ACC112 (cell line): ENCODE data around the gene TENT5A.

Source experiments
- H2AFZ ChIP-seq: fragments of 200-600 bp; sonication (generic); one replicate; pipeline ENCODE4 v1.6.0; 2017; ENCODE audit warnings: antibody characterized with exemption, low read length; ENCODE audit not compliant: unreplicated experiment
- H3K27ac ChIP-seq: fragments of 200-600 bp; sonication (generic); 2 replicates; pipeline ENCODE4 v1.5.1; 2014; ENCODE audit warnings: low read depth, mild to moderate bottlenecking, antibody characterized with exemption, low read length, moderate library complexity
- H3K27me3 ChIP-seq: fragments of 200-600 bp; sonication (generic); 2 replicates; pipeline ENCODE4 v1.6.1; 2014; ENCODE audit warnings: mild to moderate bottlenecking, antibody characterized with exemption, low read length, moderate library complexity, mixed read lengths; ENCODE audit not compliant: insufficient read depth
- H3K36me3 ChIP-seq: fragments of 200-600 bp; sonication (generic); 2 replicates; pipeline ENCODE4 v1.6.1; 2016; ENCODE audit warnings: mild to moderate bottlenecking, antibody characterized with exemption, low read length, moderate library complexity, mixed read lengths; ENCODE audit not compliant: insufficient read depth
- H3K4me1 ChIP-seq: fragments of 200-600 bp; sonication (generic); one replicate; pipeline ENCODE4 v1.6.1; 2016; ENCODE audit warnings: low read length, mixed read lengths; ENCODE audit not compliant: insufficient read depth, unreplicated experiment, control insufficient read depth
- H3K4me3 ChIP-seq: fragments of 200-600 bp; sonication (generic); 2 replicates; pipeline ENCODE4 v1.5.1; 2014; ENCODE audit warnings: mild to moderate bottlenecking, low read depth, low read length
- H3K79me2 ChIP-seq: fragments of 200-600 bp; sonication (generic); one replicate; pipeline ENCODE4 v1.6.0; 2016; ENCODE audit warnings: low read length; ENCODE audit not compliant: control insufficient read depth, unreplicated experiment, insufficient read depth

TENT5A gene

DNA sequence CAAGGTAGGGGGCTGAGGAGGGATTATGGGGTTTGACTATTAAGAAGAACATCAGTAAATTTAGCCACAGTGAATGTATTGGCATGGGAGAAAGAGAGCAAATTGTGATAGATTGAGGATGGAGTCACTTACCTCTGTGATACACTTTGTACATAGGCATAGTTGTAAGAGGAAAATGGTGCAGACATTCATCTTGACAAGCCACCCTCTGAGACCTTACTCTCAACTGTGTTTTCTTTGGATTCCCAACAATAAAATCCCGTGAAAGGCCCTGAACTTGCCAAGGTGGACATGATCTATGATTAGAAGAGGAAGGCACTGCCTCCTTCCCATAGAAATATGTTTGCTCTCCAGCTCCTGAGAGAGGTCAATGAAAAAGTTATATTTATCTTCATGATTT lies 18.6 kb upstream of the TENT5A start:
- Histone ChIP-seq H3K4me1 (peaks cover 23% of the 10 kb centered on the region), H3K4me3 (no peak overlapping the region), H3K79me2 (no peaks in the 10 kb centered on the region)

DNA sequence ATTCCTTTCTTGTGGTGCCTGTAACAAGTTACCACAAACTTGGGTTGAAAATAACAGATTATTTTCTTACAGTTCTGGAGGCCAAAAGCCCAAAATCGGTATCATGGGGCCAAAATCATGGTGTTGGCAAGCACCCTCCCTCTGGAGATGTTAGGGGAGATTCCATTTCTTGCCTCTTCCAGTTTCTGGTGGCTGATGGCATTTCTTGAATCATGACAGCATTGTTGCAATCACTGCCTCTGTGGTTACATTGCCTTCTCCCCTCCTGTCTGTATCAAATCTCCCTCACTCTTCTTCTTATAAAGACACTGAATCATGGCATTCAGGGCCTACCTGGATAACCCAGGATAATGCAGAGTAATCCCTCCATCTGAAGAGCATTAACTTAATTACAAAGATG lies 17.9 kb upstream of the TENT5A start:
- no peaks in the 10 kb centered on the region for H3K36me3 ChIP-seq
- H3K27me3 ChIP-seq = no peaks in the 10 kb centered on the region
- peaks cover 26% of the 10 kb centered on the region for H3K4me1 ChIP-seq
- no peak overlapping the region for H3K4me3 ChIP-seq
- H3K79me2 ChIP-seq = no peaks in the 10 kb centered on the region
- H3K27ac ChIP-seq = no peak overlapping the region
- H2AFZ ChIP-seq = no peak overlapping the region

More for the DNA sequence above, 18.6 kb upstream of the TENT5A start:
- H3K27ac ChIP-seq = no peak overlapping the region
- H3K36me3 ChIP-seq = no peaks in the 10 kb centered on the region
- H3K27me3 ChIP-seq = no peaks in the 10 kb centered on the region
- H2AFZ ChIP-seq = no peak overlapping the region

DNA sequence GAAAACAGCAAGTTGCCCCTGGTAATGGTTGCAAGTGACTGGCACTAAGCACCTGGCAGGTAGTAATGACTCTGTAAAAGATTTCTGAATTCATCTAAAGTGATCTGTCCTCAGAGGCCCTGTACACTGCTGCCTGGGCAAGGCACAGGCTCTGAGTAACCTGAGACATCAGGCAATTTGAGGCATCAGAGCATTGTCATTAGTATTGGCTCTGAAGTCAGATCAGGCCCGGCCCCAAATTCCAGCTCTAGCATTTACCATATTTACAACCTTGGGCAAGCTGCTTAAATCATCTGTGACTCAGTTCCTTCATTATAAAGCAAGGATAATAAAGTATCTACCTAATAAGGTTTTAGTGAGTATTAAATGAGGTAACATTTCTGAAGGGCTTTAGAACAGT lies 17.3 kb upstream of the TENT5A start:
- Histone ChIP-seq H3K27ac (no peak overlapping the region), H3K27me3 (no peaks in the 10 kb centered on the region), H2AFZ (no peak overlapping the region), H3K79me2 (no peaks in the 10 kb centered on the region), H3K4me1 (peaks cover 26% of the 10 kb centered on the region), H3K4me3 (no peak overlapping the region), H3K36me3 (no peaks in the 10 kb centered on the region)

DNA sequence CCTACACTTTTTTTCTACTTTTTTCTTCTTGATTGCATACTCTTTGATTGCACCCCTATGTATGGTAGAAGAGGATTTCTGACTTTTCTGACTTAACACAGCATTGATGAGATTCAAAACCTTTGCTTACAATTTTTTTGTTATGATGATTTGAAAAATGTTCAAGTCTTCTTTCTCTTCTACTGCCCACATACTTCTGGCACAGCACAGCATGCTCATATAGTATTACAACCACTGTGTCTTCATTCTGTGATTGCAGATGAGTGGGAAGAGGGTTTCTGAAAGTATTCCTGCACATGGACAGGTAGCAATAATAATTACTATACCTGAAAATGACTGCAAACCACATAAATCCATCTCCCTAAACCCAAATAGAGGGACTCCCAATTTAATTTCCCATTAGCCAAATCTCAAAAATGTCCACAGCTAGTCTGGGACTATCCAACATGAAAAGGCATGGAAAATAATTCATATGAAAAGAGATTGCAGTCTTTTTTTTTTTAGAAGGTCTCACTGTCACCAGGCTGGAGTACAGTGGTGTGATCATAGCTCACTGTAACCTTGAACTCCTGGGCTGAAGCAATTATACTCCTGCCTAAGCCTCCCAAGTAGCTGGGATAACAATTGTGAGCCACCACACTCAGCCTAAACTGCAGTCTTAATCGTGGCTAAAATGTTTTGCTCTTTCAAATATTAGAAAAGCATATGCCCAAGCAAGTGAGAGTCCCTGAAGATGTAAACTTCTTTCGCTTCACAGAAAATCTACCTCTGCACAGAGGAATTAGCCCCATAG lies 15.9 kb upstream of the TENT5A start:
- Histone ChIP-seq H3K36me3 (no peaks in the 10 kb centered on the region), H2AFZ (no peak overlapping the region), H3K4me3 (no peak overlapping the region), H3K79me2 (no peaks in the 10 kb centered on the region), H3K4me1 (peaks cover 26% of the 10 kb centered on the region), H3K27me3 (no peaks in the 10 kb centered on the region), H3K27ac (no peak overlapping the region)

DNA sequence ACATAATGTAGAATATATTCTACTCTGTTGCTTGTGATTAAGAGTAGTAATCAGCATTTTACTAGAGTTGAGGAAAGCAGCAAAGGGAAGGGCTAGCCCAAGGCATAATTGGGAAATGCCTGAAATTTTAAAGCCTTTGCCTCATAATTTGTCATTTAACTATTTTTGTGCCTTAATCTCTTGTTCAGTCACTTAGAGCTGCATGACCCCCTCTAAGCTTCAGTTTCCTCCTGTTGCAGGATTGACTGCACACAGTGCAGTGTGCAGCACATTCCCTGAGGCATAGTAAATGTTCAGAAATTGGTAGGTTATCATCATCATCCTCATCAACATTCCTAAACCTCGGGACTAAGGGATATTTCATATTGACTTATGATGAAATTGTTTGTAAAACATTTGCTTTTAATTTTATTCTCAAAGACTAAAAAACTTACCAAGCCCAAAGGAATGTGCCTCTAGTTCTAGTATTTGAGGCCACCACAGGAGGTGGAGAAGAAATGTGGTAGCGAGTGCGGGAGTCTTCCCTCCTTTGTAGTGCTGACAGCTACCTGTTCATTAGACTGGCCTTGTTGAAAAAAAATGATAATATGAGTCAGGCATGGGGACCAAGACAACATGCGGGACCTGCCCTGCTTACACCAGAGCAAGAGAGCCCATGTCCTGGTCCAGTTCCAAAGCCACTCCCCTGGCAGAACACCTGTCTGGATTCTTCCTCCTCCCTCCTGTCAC lies 14.8 kb upstream of the TENT5A start:
- H3K27ac ChIP-seq = peak overlapping the region; percentile 88
- H3K4me3 ChIP-seq = peak overlapping the region; percentile 55
- H3K36me3 ChIP-seq = no peaks in the 10 kb centered on the region
- H3K79me2 ChIP-seq = no peaks in the 10 kb centered on the region
- H2AFZ ChIP-seq = no peak overlapping the region
- no peaks in the 10 kb centered on the region for H3K27me3 ChIP-seq
- peaks cover 32% of the 10 kb centered on the region for H3K4me1 ChIP-seq

DNA sequence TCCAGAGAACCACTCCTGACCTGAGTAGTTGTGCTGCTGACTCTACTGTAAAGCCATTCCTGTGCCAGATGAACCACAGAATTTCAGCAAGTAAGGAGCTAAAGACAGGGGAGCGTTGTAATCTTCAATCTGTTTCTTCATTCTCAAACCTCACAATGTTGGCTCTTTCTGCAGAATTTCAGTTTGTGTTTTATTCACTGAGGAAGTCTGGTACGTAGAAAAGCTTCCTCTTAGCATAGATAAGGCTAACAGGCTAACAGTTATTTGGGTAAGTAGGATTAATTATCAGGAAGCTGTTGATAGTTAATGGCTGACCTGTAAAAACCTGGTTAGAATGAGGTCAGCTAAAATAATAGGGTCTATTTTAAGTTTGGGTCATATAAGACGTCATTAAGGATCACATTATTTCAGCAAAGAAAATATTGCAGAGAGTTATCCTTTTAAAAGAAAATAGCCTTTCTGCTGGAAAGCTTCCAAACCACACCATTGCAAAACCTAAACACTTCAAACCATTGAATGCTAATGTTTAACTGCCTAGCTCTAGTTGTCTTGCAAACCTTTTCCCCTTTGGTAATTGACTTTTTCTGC lies 14.1 kb upstream of the TENT5A start:
- no peaks in the 10 kb centered on the region for H3K27me3 ChIP-seq
- no peaks in the 10 kb centered on the region for H3K36me3 ChIP-seq
- peak overlapping the region; percentile 55 for H3K4me3 ChIP-seq
- H3K79me2 ChIP-seq = no peaks in the 10 kb centered on the region
- H3K4me1 ChIP-seq = peaks cover 37% of the 10 kb centered on the region
- no peak overlapping the region for H2AFZ ChIP-seq
- peak overlapping the region; percentile 88 for H3K27ac ChIP-seq

DNA sequence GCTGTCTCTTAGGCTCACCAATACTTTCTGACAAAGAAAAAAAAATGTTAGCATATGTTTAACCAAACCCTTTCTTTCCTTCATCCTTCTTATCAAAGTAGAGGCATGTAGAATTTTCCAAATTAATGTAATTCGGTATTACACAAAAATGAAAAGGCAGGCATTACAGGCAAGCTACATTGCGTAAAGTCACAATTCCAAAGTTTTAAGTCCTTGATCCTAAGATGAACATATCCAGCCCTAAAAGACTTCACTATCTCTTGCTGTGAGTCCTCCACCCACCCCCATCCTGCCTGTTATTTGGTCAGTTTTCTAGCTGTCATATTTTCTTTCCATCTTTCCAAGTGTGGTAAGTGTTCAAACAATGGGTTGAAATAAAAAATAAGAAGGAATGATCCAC lies 12.1 kb upstream of the TENT5A start:
- H3K79me2 ChIP-seq = no peaks in the 10 kb centered on the region
- peaks cover 52% of the 10 kb centered on the region for H3K4me1 ChIP-seq
- H2AFZ ChIP-seq = no peak overlapping the region
- no peak overlapping the region for H3K4me3 ChIP-seq
- H3K27ac ChIP-seq = no peak overlapping the region
- no peaks in the 10 kb centered on the region for H3K27me3 ChIP-seq
- no peaks in the 10 kb centered on the region for H3K36me3 ChIP-seq

DNA sequence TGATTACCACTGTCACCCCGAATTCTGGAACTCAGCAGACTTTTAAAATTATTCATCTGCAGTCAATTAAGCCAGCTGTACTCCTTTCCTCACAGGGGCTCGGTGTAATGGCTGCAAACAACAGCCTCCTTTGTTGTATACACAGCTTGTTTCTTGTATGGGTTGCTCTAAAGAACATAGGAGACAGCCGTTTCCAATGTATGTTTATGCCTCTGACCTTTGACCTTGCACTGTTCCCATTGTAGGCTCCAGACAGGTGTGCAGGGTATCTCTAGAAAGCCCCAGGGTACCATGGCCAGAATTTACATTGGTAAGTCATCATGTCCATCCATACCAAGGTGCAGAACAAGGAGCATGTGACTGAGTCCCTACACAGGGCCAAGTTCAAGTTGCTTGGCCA lies 11.5 kb upstream of the TENT5A start:
- H3K27me3 ChIP-seq = no peaks in the 10 kb centered on the region
- no peaks in the 10 kb centered on the region for H3K36me3 ChIP-seq
- H3K4me3 ChIP-seq = no peak overlapping the region
- no peaks in the 10 kb centered on the region for H3K79me2 ChIP-seq
- no peak overlapping the region for H3K27ac ChIP-seq
- peaks cover 52% of the 10 kb centered on the region for H3K4me1 ChIP-seq
- no peak overlapping the region for H2AFZ ChIP-seq

DNA sequence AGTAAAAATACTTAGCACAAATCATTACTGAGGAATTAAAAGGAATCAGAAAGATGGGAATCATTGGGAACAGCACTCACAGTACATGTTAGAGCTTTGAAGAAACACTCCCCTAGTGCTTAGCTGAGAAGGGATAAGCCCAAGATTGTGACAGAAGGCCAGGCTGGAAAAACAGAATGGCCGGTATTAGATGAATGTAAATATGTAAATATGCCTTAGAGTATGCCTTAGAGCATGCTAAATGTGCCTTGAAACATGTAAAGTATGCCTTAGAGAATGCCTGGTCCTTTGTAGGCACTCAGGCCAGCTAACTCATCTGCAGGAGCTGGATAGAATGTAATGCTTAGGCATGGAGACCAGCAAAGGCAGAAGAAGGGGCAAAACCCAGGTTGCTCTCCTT lies 10.6 kb upstream of the TENT5A start:
- Histone ChIP-seq H3K27me3 (no peaks in the 10 kb centered on the region), H3K4me1 (peaks cover 49% of the 10 kb centered on the region), H3K79me2 (no peaks in the 10 kb centered on the region), H3K4me3 (no peak overlapping the region), H3K27ac (no peak overlapping the region), H3K36me3 (no peaks in the 10 kb centered on the region), H2AFZ (no peak overlapping the region)

DNA sequence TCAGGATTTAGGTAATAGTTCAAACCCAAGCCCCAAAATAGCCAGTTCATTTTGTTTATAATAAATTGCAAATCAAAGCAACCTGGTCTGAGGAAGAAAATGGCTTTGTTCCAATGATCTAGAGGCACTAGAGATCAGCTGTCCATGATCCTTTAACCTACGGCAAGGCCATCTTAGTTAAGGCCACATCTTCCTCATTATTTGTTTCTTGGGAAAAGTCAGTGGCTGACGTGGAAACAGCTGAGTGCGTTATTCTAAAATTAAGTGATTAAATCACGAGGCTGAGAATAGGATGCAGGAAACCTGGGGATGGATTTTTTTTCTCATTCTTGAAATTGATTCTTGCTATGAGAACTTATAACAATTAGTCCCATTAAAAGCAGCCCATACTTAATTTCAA lies 10.1 kb upstream of the TENT5A start:
- no peak overlapping the region for H3K4me3 ChIP-seq
- H2AFZ ChIP-seq = no peak overlapping the region
- no peaks in the 10 kb centered on the region for H3K27me3 ChIP-seq
- no peak overlapping the region for H3K27ac ChIP-seq
- H3K36me3 ChIP-seq = no peaks in the 10 kb centered on the region
- H3K79me2 ChIP-seq = no peaks in the 10 kb centered on the region
- H3K4me1 ChIP-seq = peaks cover 44% of the 10 kb centered on the region

DNA sequence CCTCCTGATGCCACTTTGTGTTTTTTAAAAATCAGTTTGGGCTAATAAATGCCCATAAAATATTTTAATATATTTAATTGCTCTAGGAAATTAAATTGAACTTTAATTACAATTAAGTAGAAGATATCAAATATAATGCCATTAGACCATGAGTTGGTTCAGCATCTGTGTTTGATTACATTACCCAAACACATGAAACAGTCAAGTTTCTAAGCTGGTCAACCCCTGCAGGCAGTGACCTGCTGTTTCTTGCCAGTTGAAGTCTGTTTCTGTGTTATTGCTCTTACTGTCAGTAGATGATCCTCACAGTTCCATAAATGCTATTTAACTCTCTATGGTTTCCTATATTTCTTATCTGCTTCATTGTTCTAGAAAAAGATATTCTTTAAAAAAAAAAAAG lies 9.7 kb upstream of the TENT5A start:
- Histone ChIP-seq H3K27ac (no peak overlapping the region), H3K4me3 (no peak overlapping the region), H2AFZ (no peak overlapping the region), H3K36me3 (no peaks in the 10 kb centered on the region), H3K4me1 (peaks cover 39% of the 10 kb centered on the region), H3K27me3 (no peaks in the 10 kb centered on the region), H3K79me2 (no peaks in the 10 kb centered on the region)
